NCI-H2107 (cell line): ENCODE results near the gene CKAP5.
"Not testable (repeated sequence)": the region's sequence is repeated elsewhere in the genome, so short reads cannot be mapped to it uniquely, and the experiment has no call there.

Experiments
- DNase-seq: peaks from one replicate; lab custom pipeline; 2025; lab: John Stamatoyannopoulos, UW

CKAP5 gene

GRCh38 chr11:46855167-46855566 is 9.1 kb upstream of the CKAP5 start:
- no peak for DNase-seq

GRCh38 chr11:46850829-46851380 is 4.8 kb upstream of the CKAP5 start:
- no peak for DNase-seq

- DNase-seq: no peak
Observed at GRCh38 chr11:46849631-46850030, 3.6 kb upstream of the CKAP5 start.

- DNase-seq: no peak
Observed at GRCh38 chr11:46846510-46846830, 390 bp upstream of the CKAP5 start.

GRCh38 chr11:46845440-46845739 is 690 bp downstream of the CKAP5 start:
- no peak for DNase-seq

GRCh38 chr11:46840116-46840515 is 6.0 kb downstream of the CKAP5 start:
- no peak for DNase-seq

GRCh38 chr11:46838501-46838900 is 7.6 kb downstream of the CKAP5 start:
- no peak for DNase-seq

- no peak for DNase-seq
Observed at GRCh38 chr11:46837860-46838259, 8.2 kb downstream of the CKAP5 start.

GRCh38 chr11:46836870-46837269 is 9.2 kb downstream of the CKAP5 start:
- DNase-seq: no peak

- no peak for DNase-seq
Observed at GRCh38 chr11:46836431-46836830, 9.6 kb downstream of the CKAP5 start.

- no peak for DNase-seq
Observed at GRCh38 chr11:46835897-46836296, 10.2 kb downstream of the CKAP5 start.

- DNase-seq: no peak
Observed at GRCh38 chr11:46834821-46835220, 11.3 kb downstream of the CKAP5 start.

- no peak for DNase-seq
Observed at GRCh38 chr11:46832511-46833214, 13.4 kb downstream of the CKAP5 start.

- no peak for DNase-seq
Observed at GRCh38 chr11:46827995-46828394, 18.1 kb downstream of the CKAP5 start.

- peak; percentile 24 for DNase-seq
Observed at GRCh38 chr11:46826310-46827044, 19.6 kb downstream of the CKAP5 start.

- no peak for DNase-seq
Observed at GRCh38 chr11:46808799-46809431, 37.2 kb downstream of the CKAP5 start.

GRCh38 chr11:46801694-46802470 is 44.2 kb downstream of the CKAP5 start:
- no peak for DNase-seq

- DNase-seq: no peak
Observed at GRCh38 chr11:46800177-46800576, 45.9 kb downstream of the CKAP5 start.

GRCh38 chr11:46799725-46800124 is 46.4 kb downstream of the CKAP5 start:
- not testable (repeated sequence) for DNase-seq

GRCh38 chr11:46778416-46778815 is 67.7 kb downstream of the CKAP5 start:
- DNase-seq: no peak

- no peak for DNase-seq
Observed at GRCh38 chr11:46776878-46777277, 69.2 kb downstream of the CKAP5 start.

GRCh38 chr11:46769636-46770221 is 76.4 kb downstream of the CKAP5 start:
- DNase-seq: no peak
